Lung (tissue), 12 donors: ENCODE measurements around the gene GALNT2. TPM values are rescaled to one million over a fixed set of nuclear protein-coding genes. Genes with fewer than 3 reads are reported as not detected.

ENCODE experiments used
- ATAC-seq: fragments of 200-7000 bp; cut with Tn5 transposase; one replicate; pipeline ENCODE4 v1.9.1; 2020; ENCODE audit warnings: moderate number of reproducible peaks; ENCODE audit not compliant: insufficient read depth, low FRiP score
- DNase-seq, 3 donors: peaks; one replicate each; pipeline ENCODE4 v3.0.0-alpha.2; 2013 to 2017
- H3K27ac ChIP-seq, 2 donors: one replicate each; pipeline ENCODE4 v1.5.1; 2013; ENCODE audit warnings: mild to moderate bottlenecking in 2 of 2, moderate library complexity in 2 of 2, control low read depth in 1 of 2, inconsistent platforms in 1 of 2, low read depth in 1 of 2, low read length in 1 of 2
- H3K27me3 ChIP-seq, 3 donors: one replicate each; pipeline ENCODE4 v1.5.1; 2013; ENCODE audit warnings: low read length in 2 of 3; ENCODE audit not compliant: control insufficient read depth in 3 of 3, insufficient read depth in 3 of 3
- H3K36me3 ChIP-seq, 4 donors: one replicate each; pipeline ENCODE4 v1.5.1; 2013; ENCODE audit warnings: low read length in 4 of 4, mild to moderate bottlenecking in 1 of 4, moderate library complexity in 1 of 4; ENCODE audit not compliant: control insufficient read depth in 4 of 4, insufficient read depth in 4 of 4
- H3K4me1 ChIP-seq, 5 donors: one replicate each; pipeline ENCODE4 v1.5.1; 2013; ENCODE audit warnings: low read length in 5 of 5, mild to moderate bottlenecking in 2 of 5, moderate library complexity in 1 of 5; ENCODE audit not compliant: control insufficient read depth in 5 of 5, insufficient read depth in 5 of 5
- H3K4me3 ChIP-seq: one replicate; pipeline ENCODE4 v1.5.1; 2013; ENCODE audit warnings: mild to moderate bottlenecking, control low read depth, moderate library complexity
- H3K9ac ChIP-seq, 2 donors: one replicate each; pipeline ENCODE4 v1.5.1; 2013; ENCODE audit warnings: low read length in 2 of 2, control low read depth in 1 of 2; ENCODE audit not compliant: insufficient read depth in 1 of 2
- H3K9me3 ChIP-seq, 4 donors: one replicate each; pipeline ENCODE4 v1.5.1; 2013; ENCODE audit warnings: low read length in 3 of 4, mild to moderate bottlenecking in 1 of 4, moderate library complexity in 1 of 4; ENCODE audit not compliant: control insufficient read depth in 4 of 4, insufficient read depth in 3 of 4
- CTCF ChIP-seq: IDR thresholded peaks from 2 replicates; pipeline ENCODE4 v1.5.1; 2012; ENCODE audit warnings: mild to moderate bottlenecking; ENCODE audit errors: control extremely low read depth, extremely low read depth
- WGBS, 2 donors: extraction: QIAGEN DNeasy Blood & Tissue Kit; methylation state at CpG; one replicate each; pipeline ENCODE4 v1.1.7; 2013; 5-methylcytosine and 5-hydroxymethylcytosine counted together
- polyA plus RNA-seq, 2 donors: library from polyadenylated mRNA; stranded (reverse); fragments of 200-250 nt; gene quantifications; one replicate each; pipeline ENCODE4 v1.2.1, GENCODE V29; 2013
- total RNA-seq, 2 donors: library from RNA; depleted of rRNA in 1 of 2; stranded (reverse); fragments of >200 nt in 1 of 2; gene quantifications; one replicate each; pipeline ENCODE4 v1.2.1, GENCODE V29; 2014 to 2021
- donor health status: control.
- donor health status: control.
- donor health status: Bipolar disorder and iron deficiency.
- donor health status: healthy.
- donor health status: DM: yes; HTN: yes; CAD: no.

Gene GALNT2
- total and polyA plus RNA-seq, 4 donors, result 23.1 to 101 (median 58.9) TPM

DNA sequence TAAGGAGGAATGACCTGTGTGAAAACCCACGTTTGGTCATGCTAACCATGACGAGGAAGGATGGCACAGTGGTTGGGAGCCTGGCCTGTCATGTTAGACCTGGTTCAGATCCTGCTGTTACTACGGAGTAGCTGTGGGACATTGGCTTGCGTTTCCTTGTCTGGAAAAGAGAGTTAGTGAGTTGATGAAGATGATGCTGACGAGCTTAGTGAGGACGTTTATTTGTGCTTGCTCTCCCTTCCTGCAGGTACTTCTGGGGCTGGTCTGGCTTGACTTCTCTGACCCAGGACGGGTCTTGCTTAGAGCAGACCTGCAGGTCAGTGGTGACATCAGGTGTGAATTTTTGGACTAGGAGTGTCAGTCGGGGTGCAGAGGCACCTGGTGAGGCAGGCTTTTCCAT lies 14.7 kb downstream of the GALNT2 start:
- H3K9me3 ChIP-seq, result no peaks in the 10 kb centered on the region
- no peaks in the 10 kb centered on the region for H3K27me3 ChIP-seq
- DNase-seq (no peak), ATAC-seq (no peak)
- 93 to 96% methylated on average over 8 of the region's 8 CpGs for WGBS, 2 donors
- H3K27ac ChIP-seq, result no peak overlapping the region
- no peaks in the 10 kb centered on the region for H3K36me3 ChIP-seq
- H3K4me3 ChIP-seq, result no peak overlapping the region
- peaks cover 0 to 22% (median 7%) of the 10 kb centered on the region in 5 donors for H3K4me1 ChIP-seq
- H3K9ac ChIP-seq, result no peak overlapping the region
- TF ChIP-seq CTCF, result no peak

- no peaks in the 10 kb centered on the region for H3K36me3 ChIP-seq
- TF ChIP-seq CTCF, result no peak
- H3K4me3 ChIP-seq, result no peak overlapping the region
- no peak overlapping the region for H3K27ac ChIP-seq
- WGBS, 2 donors, result 94 to 97% methylated on average over 4 of the region's 4 CpGs
- no peak overlapping the region for H3K9ac ChIP-seq
- no peaks in the 10 kb centered on the region for H3K9me3 ChIP-seq
- no peak for DNase-seq
- H3K27me3 ChIP-seq, result no peaks in the 10 kb centered on the region
- peaks cover 0 to 22% (median 7%) of the 10 kb centered on the region in 5 donors for H3K4me1 ChIP-seq
- ATAC-seq, result no peak
Observed at GRCh38 chr1:230082211-230082610, 15.2 kb downstream of the GALNT2 start.

DNA sequence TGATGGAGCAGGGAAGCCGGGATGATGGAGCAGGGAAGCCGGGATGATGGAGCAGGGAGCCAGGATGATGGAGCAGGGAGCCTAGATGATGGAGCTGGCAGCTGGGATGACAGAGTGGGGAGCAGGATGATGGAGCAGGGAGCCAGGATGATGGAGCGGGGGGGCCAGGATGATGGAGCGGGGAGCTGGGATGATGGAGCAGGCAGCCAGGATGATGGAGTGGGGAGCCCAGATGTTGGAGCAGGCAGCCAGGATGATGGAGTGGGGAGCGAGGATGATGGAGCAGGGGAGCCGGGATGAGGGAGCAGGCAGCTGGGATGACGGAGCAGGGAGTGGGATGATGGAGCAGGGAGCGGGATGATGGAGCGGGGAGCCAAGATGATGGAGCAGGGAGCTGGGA lies 16.0 kb downstream of the GALNT2 start:
- DNase-seq (no peak), ATAC-seq (no peak)
- WGBS, 2 donors, result 99 to 100% methylated on average over 9 of the region's 9 CpGs
- Histone ChIP-seq H3K9me3 (no peaks in the 10 kb centered on the region), H3K27ac (no peak overlapping the region), H3K27me3 (no peaks in the 10 kb centered on the region), H3K36me3 (no peaks in the 10 kb centered on the region), H3K9ac (no peak overlapping the region), H3K4me1 (peaks cover 0 to 22% (median 7%) of the 10 kb centered on the region in 5 donors), H3K4me3 (no peak overlapping the region)
- TF ChIP-seq CTCF, result no peak

DNA sequence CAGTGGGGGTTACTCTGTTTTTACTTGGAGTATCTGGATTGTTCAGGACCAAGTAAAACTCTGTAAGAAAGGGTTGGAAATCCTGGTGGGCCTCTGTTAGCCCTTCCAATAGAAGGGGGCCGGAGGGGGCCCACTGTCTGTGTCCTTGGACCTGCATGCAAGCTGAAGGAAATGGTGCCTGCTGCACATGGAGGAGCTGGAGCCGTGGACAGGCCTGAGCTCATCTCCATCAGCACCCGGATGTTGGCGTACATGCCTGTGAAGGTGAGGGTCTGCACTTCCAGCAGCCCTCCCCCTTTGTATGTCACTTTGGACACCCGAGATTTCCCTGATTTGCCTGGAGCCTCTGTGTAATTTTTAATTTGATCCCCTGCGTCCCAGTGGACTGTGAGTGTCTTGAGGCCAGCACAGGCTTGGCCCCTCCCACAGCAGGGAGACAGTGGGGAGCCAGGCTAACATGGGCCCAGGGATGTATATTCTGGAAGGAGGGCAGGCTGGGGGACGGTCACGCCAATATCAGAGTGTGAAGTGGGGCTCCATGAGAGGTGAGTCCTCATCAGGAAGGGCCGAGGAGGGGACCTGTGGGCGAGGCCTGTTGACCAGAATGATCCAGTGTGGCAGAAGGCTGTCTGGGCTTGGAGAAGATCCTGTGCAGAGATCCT lies 16.8 kb downstream of the GALNT2 start:
- no peak for DNase-seq
- ATAC-seq, result no peak
- Histone ChIP-seq H3K9ac (no peak overlapping the region), H3K9me3 (no peaks in the 10 kb centered on the region), H3K4me1 (peaks cover 0 to 24% (median 5%) of the 10 kb centered on the region in 5 donors), H3K27me3 (no peaks in the 10 kb centered on the region), H3K4me3 (no peak overlapping the region), H3K36me3 (no peaks in the 10 kb centered on the region), H3K27ac (peak overlapping the region in 1 of 2 donors; percentile 75)
- no peak for TF ChIP-seq CTCF
- 91 to 93% methylated on average over 10 of the region's 10 CpGs for WGBS, 2 donors
